Limb (tissue), 2 donors: ENCODE results near the gene PPM1G.

Source experiments
- DNase-seq, 2 donors: peaks; one replicate each; pipeline ENCODE4 v3.0.0-alpha.2; 2016; ENCODE audit errors: extremely low spot score in 2 of 2

PPM1G gene

DNA sequence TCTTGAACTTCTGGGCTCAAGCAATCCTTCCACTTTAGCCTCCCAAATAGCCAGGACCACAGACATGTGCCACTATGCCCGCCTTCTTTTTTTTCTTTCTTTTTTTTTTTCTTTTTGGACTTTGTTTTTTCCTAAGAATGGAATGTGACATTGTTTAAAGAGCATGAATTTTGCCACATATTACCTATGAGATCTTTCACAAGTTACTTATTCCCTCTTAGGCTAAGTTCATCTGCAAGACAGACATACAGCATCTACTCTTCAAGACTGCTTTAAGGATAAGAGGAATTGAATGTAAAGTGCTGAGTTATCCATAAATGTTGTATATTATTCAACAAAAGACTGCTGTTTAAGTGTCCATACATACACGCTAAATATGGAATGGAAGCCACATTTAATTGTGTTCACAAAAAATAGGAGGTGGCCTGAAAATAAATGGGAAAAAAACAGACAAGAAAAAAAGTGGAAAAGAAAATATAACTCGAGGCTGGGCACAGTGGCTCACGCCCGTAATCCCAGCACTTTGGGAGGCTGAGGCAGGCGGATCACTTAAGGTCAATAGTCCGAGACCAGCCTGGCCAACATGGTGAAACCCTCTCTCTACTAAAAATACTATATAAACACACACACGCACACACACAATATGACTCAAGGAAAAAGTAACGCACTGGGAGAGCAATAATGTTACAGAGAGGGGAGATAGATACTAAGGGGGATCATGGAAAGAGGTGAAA, 3.2 kb upstream of the PPM1G start:
- DNase-seq = no peak

GRCh38 chr2:27408601-27409320, 630 bp downstream of the PPM1G start:
- no peak for DNase-seq

GRCh38 chr2:27407798-27408491, 1.4 kb downstream of the PPM1G start:
- DNase-seq = peak; percentile 37 to 48

GRCh38 chr2:27400348-27401135, 8.8 kb downstream of the PPM1G start:
- no peak for DNase-seq

DNA sequence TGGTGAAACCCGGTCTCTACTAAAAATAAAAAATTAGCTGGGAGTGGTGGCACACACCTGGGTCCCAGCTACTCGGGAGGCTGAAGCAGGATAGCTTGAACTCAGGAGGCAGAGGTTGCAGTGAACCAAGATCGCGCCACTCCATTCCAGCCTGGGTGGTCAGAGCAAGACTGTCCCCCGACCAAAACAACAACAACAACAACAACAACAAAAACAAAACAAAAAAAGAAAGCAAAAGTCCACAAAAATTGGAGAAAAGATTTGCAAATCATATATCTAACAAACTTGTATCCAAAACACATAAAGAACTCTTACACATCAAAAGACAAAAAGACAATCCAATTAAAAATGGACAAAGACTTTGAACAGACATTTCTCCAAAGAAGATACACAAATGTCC, 10.4 kb downstream of the PPM1G start:
- DNase-seq = no peak

GRCh38 chr2:27393225-27393624, 16.2 kb downstream of the PPM1G start:
- DNase-seq = no peak

DNA sequence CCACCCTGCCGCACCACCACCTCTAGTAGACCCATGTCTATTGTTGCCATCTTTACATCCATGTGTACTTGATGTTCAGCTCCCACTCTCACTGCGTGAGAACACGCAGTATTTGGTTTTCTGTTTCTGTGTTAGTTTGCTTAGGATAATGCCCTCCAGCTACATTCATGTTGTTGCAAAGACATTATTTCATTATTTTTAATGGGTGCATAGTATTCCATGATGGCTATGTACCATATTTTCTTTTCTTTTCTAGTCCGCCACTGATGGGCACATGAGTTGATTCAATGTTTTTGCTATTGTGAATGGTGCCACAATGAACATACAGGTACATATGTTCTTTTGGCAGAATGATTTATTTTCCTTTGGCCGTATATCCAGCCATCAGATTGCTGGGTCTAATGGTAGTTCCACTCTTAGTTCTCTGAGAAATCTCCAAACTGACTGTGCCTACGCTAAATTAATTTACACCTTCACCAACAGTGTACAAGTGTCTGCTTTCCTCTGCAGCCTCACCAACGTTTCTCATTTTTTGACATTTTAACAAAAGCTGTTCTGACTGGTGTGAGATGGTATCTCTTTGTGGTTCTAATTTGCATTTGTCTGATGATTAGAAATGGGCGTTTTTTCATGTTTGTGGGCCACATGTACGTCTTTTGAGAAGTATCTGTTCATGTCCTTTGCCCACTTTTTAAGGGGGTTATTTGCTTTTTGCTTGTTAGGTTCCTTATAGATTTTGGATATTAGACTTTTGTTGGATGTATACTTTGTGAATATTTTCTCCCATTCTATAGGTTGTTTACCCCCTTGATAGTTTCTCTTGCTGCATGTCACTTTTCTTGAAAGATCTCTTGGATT, 18.3 kb downstream of the PPM1G start:
- DNase-seq = no peak

DNA sequence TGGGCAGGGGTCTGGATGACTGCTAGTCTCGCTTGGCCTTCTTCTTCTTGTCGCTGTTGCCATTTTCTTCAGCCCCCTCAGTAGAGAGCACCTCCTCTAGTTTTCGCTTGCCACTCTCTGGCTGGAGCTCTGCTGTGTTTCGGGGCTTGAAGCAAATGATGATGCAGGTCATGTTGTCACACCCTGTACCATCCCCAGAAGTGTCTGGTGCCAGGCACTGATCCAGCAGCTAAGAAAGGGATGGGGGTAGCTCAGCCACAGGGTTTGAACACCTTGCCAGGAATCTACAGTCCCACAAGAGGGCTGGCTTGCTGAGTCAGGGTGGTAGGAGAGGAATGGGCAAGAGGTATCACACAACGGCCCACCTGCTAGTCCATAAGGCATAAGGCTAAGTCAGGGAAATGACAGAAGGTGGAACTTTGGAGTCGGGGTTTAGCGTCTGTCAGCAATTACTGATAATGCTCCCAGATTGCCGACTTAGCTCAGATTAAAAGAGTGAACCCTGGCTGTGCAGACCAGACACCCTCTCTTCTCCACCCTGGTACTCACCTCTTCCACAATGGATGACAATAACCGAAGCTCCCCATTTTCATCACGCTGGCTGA, 27.7 kb downstream of the PPM1G start:
- DNase-seq = no peak

DNA sequence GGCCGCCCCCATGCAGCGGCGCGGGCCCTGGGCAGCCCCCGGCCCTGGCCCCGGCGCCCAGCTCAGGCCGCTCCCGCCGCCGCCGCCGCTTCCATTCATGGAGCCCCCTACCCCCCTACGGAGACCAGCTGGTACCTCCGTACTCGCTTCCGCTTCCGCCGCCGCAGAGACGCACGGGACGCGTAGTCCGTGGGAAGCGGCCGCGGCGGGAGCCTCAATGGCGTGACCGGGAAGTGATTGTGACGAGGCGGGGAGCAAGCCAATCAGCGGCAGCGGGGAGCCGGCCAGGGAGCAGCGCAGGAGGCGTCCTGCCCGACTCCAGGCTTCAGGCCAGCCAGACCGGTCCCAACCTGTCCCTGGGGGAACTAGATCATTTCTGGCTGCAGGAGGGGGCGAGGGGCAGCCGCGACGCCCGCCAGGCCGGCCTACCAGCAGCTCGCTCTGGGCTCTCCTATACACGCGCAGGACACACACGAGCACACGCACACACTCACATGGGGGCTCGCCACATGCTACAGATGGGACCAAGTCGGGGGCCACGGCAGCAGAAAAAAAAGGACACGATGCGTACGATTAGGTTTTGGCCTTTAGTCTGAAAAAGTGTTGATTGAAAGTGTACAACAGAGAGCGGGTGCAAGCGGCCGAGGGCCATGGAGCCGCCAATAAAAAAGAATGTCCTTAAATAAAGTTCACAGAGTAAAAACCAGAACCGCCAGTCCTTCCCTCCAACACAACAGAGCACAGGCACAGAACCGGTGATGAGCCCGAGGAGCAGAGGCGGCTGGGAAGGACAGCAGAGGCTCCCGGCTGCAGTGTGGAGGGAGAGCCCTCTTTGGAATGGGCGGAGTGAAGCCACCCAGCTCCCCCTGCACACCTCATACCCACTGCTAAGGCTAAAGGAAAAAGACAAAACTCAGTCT, 28.5 kb downstream of the PPM1G start, which contains the start of gene ZNF513:
TSS of gene ZNF513 (minus strand) at position 109 of the 920 bp plus-strand sequence. CDS start 208 bp downstream, outside the sequence.
- peak; percentile 96 for DNase-seq

GRCh38 chr2:27379836-27380625, 29.4 kb downstream of the PPM1G start:
- DNase-seq = peak in 1 of 2 donors; percentile 11

DNA sequence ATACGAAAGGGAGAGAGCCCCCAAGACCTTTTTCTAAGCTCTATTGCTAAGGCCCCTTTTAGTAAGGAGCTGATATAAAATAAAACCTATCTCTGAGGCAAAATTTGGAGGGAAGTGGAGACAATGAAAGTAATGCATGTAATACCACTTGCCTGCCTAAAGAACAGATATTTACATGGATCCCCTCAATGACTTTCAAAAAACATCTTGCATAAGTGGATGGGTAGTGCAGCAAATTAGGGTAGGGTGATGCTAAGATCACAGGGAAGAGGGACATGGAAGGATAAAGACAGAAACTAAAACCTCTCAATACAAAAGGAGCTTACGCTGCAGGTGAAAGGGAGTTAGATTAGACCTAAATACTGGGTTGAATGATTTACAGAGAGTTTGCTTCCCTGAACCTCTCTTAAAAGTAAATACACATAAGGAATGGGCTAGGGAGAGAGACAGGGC, 30.0 kb downstream of the PPM1G start:
- no peak for DNase-seq

- no peak for DNase-seq
Measured at GRCh38 chr2:27378809-27379290, 30.5 kb downstream of the PPM1G start.

GRCh38 chr2:27378096-27378808, 31.1 kb downstream of the PPM1G start:
- DNase-seq = no peak

- no peak for DNase-seq
Measured at GRCh38 chr2:27377618-27378095, 31.7 kb downstream of the PPM1G start.

- DNase-seq = no peak
Measured at GRCh38 chr2:27376866-27377617, 32.3 kb downstream of the PPM1G start.

DNA sequence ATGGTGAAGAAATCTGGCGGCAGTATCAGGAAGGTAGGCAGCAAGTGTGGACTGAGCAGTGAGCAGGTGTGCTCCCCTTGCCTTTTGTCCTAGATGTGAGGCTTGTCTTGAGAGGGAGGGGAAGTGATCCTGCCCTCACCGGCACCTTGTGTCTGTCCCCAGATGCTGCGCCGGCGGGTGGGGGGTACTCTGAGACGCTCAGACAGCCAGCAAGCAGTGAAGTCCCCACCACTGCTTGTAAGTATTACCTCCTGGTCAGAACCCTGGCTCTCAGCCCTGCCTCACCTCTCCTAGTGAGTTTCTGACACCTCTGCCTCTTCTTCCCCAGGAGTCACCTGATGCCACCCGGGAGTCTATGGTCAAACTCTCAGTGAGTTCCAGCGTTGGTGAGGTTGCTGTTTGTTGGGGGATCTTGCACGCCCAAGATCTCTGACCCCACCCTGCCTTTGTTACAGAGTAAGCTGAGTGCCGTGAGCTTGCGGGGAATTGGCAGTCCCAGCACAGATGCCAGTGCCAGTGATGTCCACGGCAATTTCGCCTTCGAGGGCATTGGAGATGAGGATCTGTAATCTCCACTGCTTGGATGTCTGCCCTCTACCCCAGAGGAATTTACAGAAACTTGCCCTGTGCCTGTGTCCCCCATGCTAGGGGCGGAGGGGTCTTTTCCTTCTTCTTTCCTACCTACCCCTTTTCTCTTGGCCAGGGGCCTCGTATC, 33.1 kb downstream of the PPM1G start:
- no peak for DNase-seq
